CD4-positive, alpha-beta T cell treated with Interleukin-6 for 4 hours (primary cell): ENCODE data around the gene S100P.

Experiments
- DNase-seq: peaks from one replicate; pipeline ENCODE4 v3.0.0-alpha.2; 2020; ENCODE audit warnings: mixed read lengths

S100P gene

DNA sequence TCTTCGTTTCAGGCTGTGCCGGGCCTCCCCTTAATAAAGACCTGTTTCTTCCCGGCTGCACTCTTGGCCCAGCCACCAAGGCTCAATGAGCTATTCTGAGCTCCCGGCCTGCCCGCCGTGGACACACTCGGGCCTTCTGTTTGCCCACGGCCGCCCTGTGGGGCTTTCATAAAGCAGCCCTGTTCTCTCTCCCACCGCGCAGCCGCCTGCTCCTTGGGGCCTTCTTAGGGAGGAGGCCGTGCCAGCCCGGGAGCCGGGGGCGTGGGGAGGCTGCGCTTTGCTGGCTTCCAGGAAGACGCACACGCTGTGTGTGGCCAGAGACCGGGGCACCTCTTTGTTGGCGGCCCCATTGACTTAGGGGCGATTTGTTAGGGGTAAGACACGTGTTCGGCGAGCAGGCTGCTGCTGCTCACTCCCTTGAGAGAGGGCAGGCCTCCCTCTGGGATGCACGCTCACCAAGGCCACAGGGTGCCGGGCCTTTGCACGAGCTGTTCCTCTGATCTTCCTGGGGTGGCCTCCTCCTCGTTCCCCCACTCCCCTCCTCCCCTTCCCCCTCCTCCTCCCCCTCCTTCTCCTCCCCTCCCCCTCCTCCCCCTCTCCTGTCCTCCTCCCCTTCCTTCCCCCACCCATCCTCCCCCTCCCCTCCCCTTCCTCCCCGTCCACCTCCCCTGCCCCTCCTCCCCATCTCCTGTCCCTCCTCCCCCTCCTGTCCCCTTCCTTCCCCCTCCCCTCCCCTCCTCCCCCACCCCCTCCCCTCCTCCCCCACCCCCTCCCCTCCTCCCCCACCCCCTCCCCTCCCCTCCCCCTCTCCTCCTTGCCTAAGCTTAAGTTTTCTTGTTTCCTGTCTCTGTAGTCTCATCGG, 33.6 kb downstream of the S100P start:
- DNase-seq: no peak

- no peak for DNase-seq
Measured at GRCh38 chr4:6727943-6728250, 34.2 kb downstream of the S100P start.

- DNase-seq: no peak
Measured at GRCh38 chr4:6728320-6729029, 34.8 kb downstream of the S100P start.

GRCh38 chr4:6730603-6731317, 37.1 kb downstream of the S100P start:
- no peak for DNase-seq

GRCh38 chr4:6731318-6731675, 37.6 kb downstream of the S100P start:
- no peak for DNase-seq

GRCh38 chr4:6731780-6732179, 38.1 kb downstream of the S100P start:
- no peak for DNase-seq

DNA sequence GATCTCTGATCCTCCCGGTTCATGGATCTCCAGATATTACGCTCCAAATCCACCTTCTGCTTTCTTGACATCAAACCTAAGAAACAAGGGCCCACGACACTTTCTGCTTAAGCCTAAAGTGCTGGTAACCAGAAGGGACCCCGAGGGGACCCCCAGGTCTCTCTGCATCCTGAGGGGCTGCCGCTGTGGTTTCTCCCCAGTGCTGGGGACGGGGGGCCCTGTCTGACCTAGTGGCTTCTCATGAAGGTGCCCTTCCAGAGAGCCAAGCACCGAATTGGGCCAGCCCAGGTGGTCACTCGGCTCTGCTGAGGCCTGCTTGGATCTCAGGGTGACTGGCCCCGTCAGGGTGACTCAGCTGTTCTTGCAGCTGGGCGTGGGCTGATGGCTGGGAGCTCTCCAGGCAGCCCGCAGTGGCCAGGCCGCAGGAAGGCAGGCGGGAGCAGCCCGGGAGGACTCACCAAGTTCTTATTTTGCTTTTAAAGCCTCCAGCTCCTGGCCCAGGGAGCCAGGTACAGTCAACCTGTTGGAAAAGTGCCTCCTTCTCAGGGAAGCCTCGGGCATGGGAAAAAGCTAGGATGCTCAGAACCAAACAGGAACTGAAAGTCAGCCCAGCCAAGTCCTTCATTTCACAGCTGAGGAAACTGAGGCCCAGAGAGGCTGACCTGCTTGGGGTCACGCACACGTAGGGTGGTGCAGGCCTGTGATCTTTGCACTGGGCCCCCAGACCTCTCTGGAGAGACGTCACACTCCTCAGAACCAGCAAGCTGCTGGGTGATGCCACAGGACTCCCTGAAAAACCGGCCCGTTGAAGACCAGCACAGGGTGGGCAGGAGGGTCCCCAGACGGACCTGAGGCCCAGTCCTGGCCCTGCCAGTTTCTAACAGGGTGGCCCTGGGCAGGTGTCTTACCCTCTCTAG, 39.0 kb downstream of the S100P start:
- DNase-seq: no peak

DNA sequence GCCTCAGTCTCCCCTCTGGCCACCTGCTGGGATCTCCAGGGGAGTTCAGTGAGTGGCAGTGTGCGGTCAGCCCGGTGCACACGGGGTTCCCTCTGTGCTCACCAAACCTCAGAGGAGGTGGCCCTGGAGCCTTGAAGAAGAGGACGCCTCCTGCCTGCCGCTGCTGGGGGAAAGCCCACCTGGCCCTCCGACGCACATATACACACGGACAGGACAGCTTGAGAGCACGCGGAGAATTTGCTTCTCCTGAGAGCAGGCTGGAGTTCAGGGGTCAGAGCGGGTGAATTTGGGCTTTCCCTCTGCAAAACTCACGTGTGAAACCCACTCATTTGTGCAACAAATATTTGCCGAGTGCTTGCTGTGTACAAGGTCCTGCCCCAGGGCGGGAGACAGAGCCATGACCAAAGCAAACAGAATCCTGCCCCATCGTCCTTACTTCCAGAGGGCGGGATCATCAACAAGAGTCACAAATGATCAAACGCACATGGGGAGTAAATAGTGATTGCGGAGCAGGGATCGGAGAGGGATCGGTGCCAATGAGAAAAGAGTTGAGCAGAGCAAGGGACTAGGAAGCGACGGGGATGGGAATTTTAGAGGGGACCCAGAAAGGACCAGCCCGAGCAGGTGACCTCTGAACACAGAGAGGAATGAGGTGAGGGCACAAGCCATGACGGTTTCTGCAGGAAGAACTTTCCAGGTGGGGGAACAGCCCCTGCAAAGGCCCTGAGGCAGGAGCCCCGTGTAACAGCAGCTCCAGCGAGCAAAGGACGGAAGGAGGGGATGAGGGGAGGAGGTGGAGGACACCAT, 39.9 kb downstream of the S100P start:
- DNase-seq: no peak

GRCh38 chr4:6734165-6734786, 40.6 kb downstream of the S100P start:
- no peak for DNase-seq

GRCh38 chr4:6739920-6740319, 46.2 kb downstream of the S100P start:
- DNase-seq: no peak

GRCh38 chr4:6740347-6740746, 46.7 kb downstream of the S100P start:
- DNase-seq: no peak

DNA sequence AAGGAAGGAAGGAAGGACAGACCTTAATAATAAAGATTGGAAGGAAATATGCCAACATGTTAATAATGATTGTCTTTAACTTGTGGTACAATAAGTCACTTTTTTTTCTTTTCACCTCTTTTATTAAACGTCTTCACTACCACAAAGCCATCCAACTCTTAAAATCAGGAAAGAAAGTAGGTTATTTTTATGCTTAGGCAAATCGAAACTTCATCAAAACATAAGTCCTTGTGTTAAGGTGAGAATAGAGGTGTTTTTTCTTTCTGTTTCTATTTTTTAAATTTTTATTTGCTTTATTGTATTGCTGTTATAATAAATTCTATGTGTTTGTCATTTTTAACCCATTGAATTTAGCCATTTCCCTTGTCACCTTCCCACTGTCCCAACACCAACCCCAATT, 48.8 kb downstream of the S100P start:
- DNase-seq: no peak

GRCh38 chr4:6742989-6743388, 49.3 kb downstream of the S100P start:
- no peak for DNase-seq
